Thoracic aorta (tissue), 2 donors: ENCODE measurements around the gene MYH15. TPM values are rescaled to one million over a fixed set of nuclear protein-coding genes. Genes with fewer than 3 reads are reported as not detected.

Source experiments
- ATAC-seq: fragments of 150-250 bp; one replicate; pipeline ENCODE4 v1.8.0; 2017; ENCODE audit warnings: low read depth; ENCODE audit not compliant: insufficient number of reproducible peaks, low FRiP score
- DNase-seq: peaks from one replicate; pipeline ENCODE4 v3.0.0-alpha.2; 2020; ENCODE audit warnings: low spot score
- H3K27ac ChIP-seq, 2 donors: fragments of 200-600 bp; sonication (generic); 1 replicate in 1 of 2; 2 replicates in 1 of 2; pipeline ENCODE4 v1.5.1; 2016; ENCODE audit warnings: mild to moderate bottlenecking in 2 of 2, moderate library complexity in 2 of 2
- H3K27me3 ChIP-seq: fragments of 200-600 bp; sonication (generic); replicated peaks from 2 replicates; pipeline ENCODE4 v1.6.0; 2016; ENCODE audit warnings: mild to moderate bottlenecking; ENCODE audit not compliant: insufficient read depth
- H3K36me3 ChIP-seq: fragments of 200-600 bp; sonication (generic); one replicate; pipeline ENCODE4 v1.5.1; 2016
- H3K4me1 ChIP-seq, 2 donors: fragments of 200-600 bp; sonication (generic); 1 replicate in 1 of 2; 2 replicates in 1 of 2; pipeline versions ENCODE4 v1.5.1 to v1.6.0; 2016; ENCODE audit warnings: low read depth in 2 of 2, mild to moderate bottlenecking in 1 of 2; ENCODE audit not compliant: control insufficient read depth in 1 of 2
- H3K4me3 ChIP-seq: fragments of 200-600 bp; sonication (generic); 2 replicates; pipeline ENCODE4 v1.5.1; 2016; ENCODE audit warnings: mild to moderate bottlenecking
- H3K9me3 ChIP-seq: fragments of 200-600 bp; sonication (generic); 2 replicates; pipeline ENCODE4 v1.5.1; 2016
- CTCF ChIP-seq: fragments of 200-600 bp; sonication (generic); IDR thresholded peaks from one replicate; pipeline ENCODE4 v1.5.1; 2019; ENCODE audit warnings: antibody characterized with exemption
- total RNA-seq, 2 donors: library from RNA; depleted of rRNA; stranded (reverse); fragments of >200 nt; gene quantifications; one replicate each; pipeline versions ENCODE4 v1.1.0 to v1.2.3, GENCODE V29; 2016

Gene MYH15
- total RNA-seq, 2 donors from 2014 or later: 0.14 TPM; not detected in 1

DNA sequence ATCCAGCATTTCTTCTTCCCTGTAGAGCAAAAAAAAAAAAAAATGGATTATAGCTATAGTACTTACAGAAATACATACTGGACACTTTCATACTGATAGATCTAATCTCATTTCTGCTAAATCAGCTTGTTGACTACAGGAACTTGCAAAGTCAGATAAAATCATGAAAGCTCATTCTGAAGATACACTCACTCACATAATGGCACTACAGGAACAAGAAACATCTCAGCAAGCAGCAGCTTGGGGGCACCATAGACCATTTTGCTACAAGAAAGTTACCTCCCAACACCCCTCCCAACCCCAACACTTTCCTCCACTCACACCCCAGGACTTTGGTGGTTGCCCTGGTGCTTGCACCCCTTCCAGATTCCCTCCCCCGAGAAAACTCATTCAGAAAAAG is 4.6 kb downstream of the MYH15 start:
- H3K4me1 ChIP-seq: no peaks in the 10 kb centered on the region
- no peak for DNase-seq
- H3K36me3 ChIP-seq: no peaks in the 10 kb centered on the region
- H3K27me3 ChIP-seq: no peaks in the 10 kb centered on the region
- ATAC-seq: no peak
- H3K9me3 ChIP-seq: no peaks in the 10 kb centered on the region
- TF ChIP-seq CTCF: no peak
- no peak overlapping the region for H3K27ac ChIP-seq
- no peak overlapping the region for H3K4me3 ChIP-seq

- H3K27ac ChIP-seq: no peak overlapping the region
- DNase-seq: no peak
- no peaks in the 10 kb centered on the region for H3K4me1 ChIP-seq
- ATAC-seq: no peak
- no peaks in the 10 kb centered on the region for H3K36me3 ChIP-seq
- no peak for TF ChIP-seq CTCF
- no peaks in the 10 kb centered on the region for H3K27me3 ChIP-seq
- H3K9me3 ChIP-seq: no peaks in the 10 kb centered on the region
- no peak overlapping the region for H3K4me3 ChIP-seq
Observed at GRCh38 chr3:108503722-108504121, 6.7 kb downstream of the MYH15 start.

GRCh38 chr3:108501535-108501934 is 8.9 kb downstream of the MYH15 start:
- no peak for TF ChIP-seq CTCF

DNA sequence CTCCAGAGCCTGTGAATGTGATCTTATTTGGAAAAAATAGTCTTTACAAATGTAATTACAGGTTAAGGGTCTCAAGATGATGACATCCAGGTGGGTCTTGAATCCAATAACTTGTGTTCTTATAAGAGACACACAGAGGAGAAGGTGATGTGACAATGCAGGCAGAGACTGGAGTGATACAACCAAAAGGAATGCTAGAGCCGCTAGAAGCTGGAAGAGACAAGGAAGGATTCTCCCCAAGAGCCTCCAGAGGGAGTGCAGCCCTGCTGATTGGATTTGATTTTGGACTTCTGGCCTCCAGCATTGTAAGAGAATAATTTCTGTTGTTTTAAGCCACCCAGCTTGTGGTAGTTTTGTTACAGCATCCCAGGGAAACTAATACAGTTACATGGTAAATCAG is 9.7 kb downstream of the MYH15 start:
- DNase-seq (no peak), ATAC-seq (no peak)
- no peak for TF ChIP-seq CTCF
- H3K27ac ChIP-seq: no peak overlapping the region
- no peak overlapping the region for H3K4me3 ChIP-seq
- H3K9me3 ChIP-seq: no peaks in the 10 kb centered on the region
- no peaks in the 10 kb centered on the region for H3K27me3 ChIP-seq
- no peaks in the 10 kb centered on the region for H3K36me3 ChIP-seq
- H3K4me1 ChIP-seq: no peaks in the 10 kb centered on the region

More at GRCh38 chr3:108501535-108501934, 8.9 kb downstream of the MYH15 start:
- Histone ChIP-seq H3K4me3 (no peak overlapping the region), H3K27ac (no peak overlapping the region), H3K27me3 (no peaks in the 10 kb centered on the region), H3K9me3 (no peaks in the 10 kb centered on the region), H3K36me3 (no peaks in the 10 kb centered on the region), H3K4me1 (no peaks in the 10 kb centered on the region)
- DNase-seq (no peak), ATAC-seq (no peak)

DNA sequence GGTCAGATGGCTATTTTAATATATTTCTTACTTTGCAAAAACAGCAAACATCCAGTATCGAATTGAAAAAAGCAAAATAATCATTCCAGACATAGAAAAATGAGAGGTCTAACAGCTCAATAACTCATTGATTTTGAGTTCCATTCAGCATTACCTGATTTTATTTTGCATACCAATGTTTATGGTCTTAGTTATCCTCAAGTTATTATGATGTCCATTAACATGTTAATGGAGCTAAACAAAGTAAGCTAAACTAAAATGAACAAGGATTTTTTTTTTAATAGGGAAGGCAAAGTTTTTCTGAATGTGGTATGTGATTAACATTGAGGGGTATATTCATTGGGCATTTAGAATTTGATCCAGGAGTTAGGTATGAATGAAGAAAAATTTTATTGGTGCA is 13.1 kb downstream of the MYH15 start:
- TF ChIP-seq CTCF: no peak
- Histone ChIP-seq H3K4me1 (peaks cover 0 to 8% of the 10 kb centered on the region in 2 donors), H3K4me3 (no peak overlapping the region), H3K36me3 (no peaks in the 10 kb centered on the region), H3K9me3 (no peaks in the 10 kb centered on the region), H3K27ac (no peak overlapping the region), H3K27me3 (no peaks in the 10 kb centered on the region)
- no peak for ATAC-seq
- DNase-seq: no peak
